Type B pancreatic cell (in vitro differentiated cells): ENCODE data around the gene NCAM1. TPM values are rescaled to one million over a fixed set of nuclear protein-coding genes. Genes with fewer than 3 reads are reported as not detected.

ENCODE experiments used
- DNase-seq: peaks from one replicate; pipeline ENCODE4 v3.0.0; 2021; ENCODE audit warnings: mixed read lengths; ENCODE audit not compliant: unreplicated experiment; ENCODE audit errors: extremely low spot score
- H3K27ac Mint-ChIP-seq: 2 replicates; pipeline ENCODE4 v1.8.0; 2021; ENCODE audit warnings: mild to moderate bottlenecking, mixed read lengths
- H3K27me3 Mint-ChIP-seq: 2 replicates; pipeline ENCODE4 v1.8.0; 2021; ENCODE audit warnings: mixed read lengths
- H3K36me3 Mint-ChIP-seq: 2 replicates; pipeline ENCODE4 v1.8.0; 2021; ENCODE audit warnings: mixed read lengths
- H3K4me1 Mint-ChIP-seq: one replicate; pipeline ENCODE4 v1.8.0; 2021; ENCODE audit warnings: mixed read lengths; ENCODE audit not compliant: unreplicated experiment
- H3K4me3 Mint-ChIP-seq: 2 replicates; pipeline ENCODE4 v1.8.0; 2021; ENCODE audit warnings: mild to moderate bottlenecking, mixed read lengths
- H3K9me3 Mint-ChIP-seq: 2 replicates; pipeline ENCODE4 v1.8.0; 2021; ENCODE audit warnings: mixed read lengths
- CTCF ChIP-seq: fragments of 200-600 bp; sonication (generic); conservative IDR thresholded peaks from 2 replicates; pipeline ENCODE4 v1.5.0; 2021; ENCODE audit warnings: antibody characterized with exemption, mild to moderate bottlenecking
- total RNA-seq: library from RNA; stranded (reverse); gene quantifications from 2 replicates; pipeline ENCODE4 v1.2.1, GENCODE V29; 2021; ENCODE audit warnings: low replicate concordance

Gene NCAM1
- total RNA-seq, 1 donor from 2014 or later = 106 TPM

GRCh38 chr11:113177671-113178070 lies 216.5 kb downstream of the NCAM1 start:
- no peak overlapping the region for H3K4me3 Mint-ChIP-seq
- H3K4me1 Mint-ChIP-seq = peaks cover 56% of the 10 kb centered on the region
- H3K27me3 Mint-ChIP-seq = peaks cover 12% of the 10 kb centered on the region
- H3K36me3 Mint-ChIP-seq = peaks cover 3% of the 10 kb centered on the region
- no peaks in the 10 kb centered on the region for H3K9me3 Mint-ChIP-seq
- peak overlapping the region; percentile 41 for H3K27ac Mint-ChIP-seq
- DNase-seq = no peak
- no peak for TF ChIP-seq CTCF

GRCh38 chr11:113178381-113179070 lies 217.3 kb downstream of the NCAM1 start:
- Mint-ChIP-seq H3K27ac (peak overlapping the region; percentile 41), H3K9me3 (no peaks in the 10 kb centered on the region), H3K27me3 (peaks cover 12% of the 10 kb centered on the region), H3K4me1 (peaks cover 50% of the 10 kb centered on the region), H3K36me3 (peaks cover 3% of the 10 kb centered on the region), H3K4me3 (no peak overlapping the region)
- no peak for DNase-seq
- TF ChIP-seq CTCF = no peak

- Mint-ChIP-seq H3K4me1 (peaks cover 44% of the 10 kb centered on the region), H3K4me3 (no peak overlapping the region), H3K36me3 (peaks cover 3% of the 10 kb centered on the region), H3K9me3 (no peaks in the 10 kb centered on the region), H3K27ac (no peak overlapping the region), H3K27me3 (peaks cover 12% of the 10 kb centered on the region)
- DNase-seq = no peak
- no peak for TF ChIP-seq CTCF
These were observed 218.0 kb downstream of the NCAM1 start for GRCh38 chr11:113179181-113179704.

GRCh38 chr11:113181094-113181493 lies 219.9 kb downstream of the NCAM1 start:
- no peaks in the 10 kb centered on the region for H3K9me3 Mint-ChIP-seq
- H3K4me3 Mint-ChIP-seq = no peak overlapping the region
- H3K27ac Mint-ChIP-seq = no peak overlapping the region
- H3K4me1 Mint-ChIP-seq = peaks cover 38% of the 10 kb centered on the region
- peaks cover 12% of the 10 kb centered on the region for H3K27me3 Mint-ChIP-seq
- H3K36me3 Mint-ChIP-seq = peaks cover 9% of the 10 kb centered on the region
- TF ChIP-seq CTCF = no peak
- no peak for DNase-seq

- Mint-ChIP-seq H3K27ac (no peak overlapping the region), H3K4me3 (no peak overlapping the region), H3K4me1 (peaks cover 32% of the 10 kb centered on the region), H3K36me3 (peaks cover 9% of the 10 kb centered on the region), H3K27me3 (peaks cover 17% of the 10 kb centered on the region), H3K9me3 (no peaks in the 10 kb centered on the region)
- DNase-seq = no peak
- TF ChIP-seq CTCF = no peak
These were observed 221.1 kb downstream of the NCAM1 start for GRCh38 chr11:113182288-113182687.
